NCI-H2196 treated with DMSO at 0.1 percent for 48 hours (cell line): ENCODE measurements around the gene RHBDF1.
"Not testable (repeated sequence)": the region's sequence is repeated elsewhere in the genome, so short reads cannot be mapped to it uniquely, and the experiment has no call there.

Source experiments
- DNase-seq: peaks from one replicate; lab custom pipeline; 2025; ENCODE audit not compliant: unreplicated experiment; lab: John Stamatoyannopoulos, UW

The RHBDF1 gene

DNA sequence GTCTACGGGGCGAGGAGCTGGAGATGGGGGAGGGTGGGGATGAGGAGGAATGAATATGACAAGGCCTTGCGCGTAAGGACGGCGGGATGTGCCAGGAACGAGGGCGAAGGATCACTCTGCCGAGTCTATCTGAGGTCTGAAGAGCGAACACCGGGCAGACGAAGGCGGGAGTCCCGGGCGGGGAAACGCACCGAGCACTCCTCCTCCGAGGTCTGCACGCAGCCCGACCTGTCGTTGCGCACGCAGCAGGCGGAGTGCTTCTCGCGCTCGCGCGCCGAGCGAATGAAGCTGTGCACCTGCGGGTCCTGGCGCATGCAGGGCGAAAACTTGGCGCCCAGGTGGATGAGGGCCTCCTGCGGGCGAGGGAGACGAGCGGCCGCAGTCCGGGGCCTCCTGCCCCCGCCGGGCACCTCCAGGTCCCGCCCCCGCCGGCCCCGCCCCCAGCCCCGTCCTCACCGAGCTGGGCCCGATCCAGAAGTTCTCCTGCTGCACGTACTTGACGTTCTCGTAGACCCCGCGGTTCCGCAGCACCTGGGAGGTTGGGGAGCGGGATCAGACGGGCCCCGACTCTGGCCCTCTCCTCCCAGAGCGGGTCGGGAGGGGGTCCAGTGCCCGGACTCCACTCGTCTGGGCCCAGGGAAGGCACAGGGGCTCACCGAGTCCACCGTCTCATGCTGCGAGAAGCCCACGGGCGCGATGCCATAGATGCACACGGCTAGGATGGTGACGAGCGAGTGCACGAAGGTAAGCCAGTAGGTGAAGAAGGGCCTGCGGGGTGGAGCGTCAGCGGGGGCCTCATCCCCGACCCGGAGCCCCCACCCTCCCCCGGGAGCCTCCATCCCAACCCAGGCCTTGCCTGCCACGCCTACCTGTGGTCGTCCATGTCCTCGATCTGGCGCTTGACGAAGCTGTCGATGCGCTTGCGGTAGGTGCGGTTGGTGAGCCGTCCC is 11.2 kb downstream of the RHBDF1 start:
- DNase-seq = no peak

DNA sequence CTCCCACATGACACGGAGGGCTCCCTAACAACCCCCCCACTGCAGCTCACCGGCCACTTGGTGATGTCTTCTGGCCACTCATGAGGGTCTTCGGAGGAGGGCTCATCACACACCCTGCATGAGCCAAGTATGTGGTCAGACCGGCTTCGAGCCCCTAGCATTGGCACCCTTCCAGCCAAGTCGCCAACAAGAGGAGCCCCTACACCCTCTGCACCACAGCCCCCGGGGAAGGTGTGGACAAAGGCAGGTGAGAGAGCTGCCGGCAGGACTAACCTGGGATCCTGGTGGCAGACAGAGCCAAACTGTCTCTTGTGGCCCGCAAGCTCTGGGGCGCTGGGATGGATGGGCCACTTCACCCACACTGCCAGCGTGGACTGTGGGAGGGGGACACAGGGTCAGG is 12.3 kb downstream of the RHBDF1 start:
- no peak for DNase-seq

DNA sequence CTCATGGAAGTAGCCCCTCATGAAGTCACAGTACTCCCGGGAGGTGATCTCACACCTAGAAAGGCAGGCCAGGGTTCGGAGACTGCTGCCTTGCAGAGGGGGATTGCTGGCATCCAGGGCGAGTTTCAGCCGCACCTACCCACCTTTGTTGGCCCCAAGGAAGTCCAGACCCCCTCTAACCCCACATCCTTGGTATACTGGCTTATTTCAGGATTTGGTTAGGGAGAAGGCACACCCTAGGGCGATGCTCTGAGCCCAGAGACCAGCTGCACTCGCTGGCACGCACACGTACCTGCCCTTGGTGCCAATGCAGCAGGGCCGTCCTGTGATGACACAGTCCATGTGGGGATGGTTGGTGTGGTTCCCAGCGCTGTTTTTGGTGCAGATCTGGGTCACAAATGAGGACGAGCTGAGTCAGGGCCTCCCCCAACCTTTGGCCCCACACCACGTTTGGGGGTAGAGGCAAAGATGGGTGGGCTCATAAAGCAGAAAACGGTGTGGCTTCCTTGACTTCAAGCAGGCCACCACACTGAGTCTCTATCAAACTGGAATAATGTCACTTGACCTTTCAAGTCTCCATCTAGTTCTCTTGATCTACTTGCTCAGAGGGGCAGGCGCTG is 12.9 kb downstream of the RHBDF1 start:
- DNase-seq = no peak

DNA sequence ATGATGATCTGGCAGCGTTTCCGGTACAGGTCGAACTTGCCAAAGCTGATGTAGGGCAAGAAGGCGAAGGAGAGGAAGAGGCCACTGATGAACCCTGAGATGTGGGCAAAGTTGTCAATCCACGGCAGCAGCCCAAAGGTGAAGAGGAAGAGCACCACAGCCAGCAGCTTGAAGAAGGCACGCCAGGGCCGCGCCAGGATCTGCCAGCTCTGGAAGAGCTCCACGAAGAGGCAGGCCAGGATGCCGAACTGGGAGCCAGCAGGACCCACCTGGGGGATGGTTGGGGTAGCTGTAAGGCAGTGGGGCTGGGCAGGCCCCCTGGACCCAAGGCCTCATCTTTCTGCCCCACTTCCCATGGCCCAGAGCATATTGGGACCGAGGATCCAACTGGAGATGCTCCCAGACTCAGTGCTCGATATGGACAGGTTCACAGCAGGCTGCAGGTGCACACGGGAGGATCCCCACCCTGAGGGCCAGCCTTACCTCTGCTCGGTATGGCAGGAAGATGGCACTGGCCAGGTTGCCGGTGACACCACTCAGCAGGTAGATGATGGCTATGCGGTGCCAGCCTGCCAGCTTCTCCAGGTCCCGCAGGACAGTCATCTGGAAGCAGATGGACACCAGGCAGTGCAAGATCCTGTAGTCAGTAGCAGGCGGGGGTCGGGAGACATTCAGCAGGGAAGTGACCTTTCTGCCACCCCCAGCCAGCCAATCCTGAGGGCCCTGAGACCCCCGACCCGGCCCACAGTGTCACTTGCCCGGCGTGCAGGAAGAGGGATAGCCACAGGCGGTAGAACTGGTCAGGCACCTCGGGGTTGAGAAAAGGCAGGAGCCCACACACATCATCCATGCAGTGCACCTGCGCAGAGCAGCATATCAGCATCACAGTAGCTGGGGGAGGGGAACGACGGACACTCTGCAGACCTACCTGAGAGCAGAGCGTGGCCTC is 13.7 kb downstream of the RHBDF1 start:
- DNase-seq = no peak

DNA sequence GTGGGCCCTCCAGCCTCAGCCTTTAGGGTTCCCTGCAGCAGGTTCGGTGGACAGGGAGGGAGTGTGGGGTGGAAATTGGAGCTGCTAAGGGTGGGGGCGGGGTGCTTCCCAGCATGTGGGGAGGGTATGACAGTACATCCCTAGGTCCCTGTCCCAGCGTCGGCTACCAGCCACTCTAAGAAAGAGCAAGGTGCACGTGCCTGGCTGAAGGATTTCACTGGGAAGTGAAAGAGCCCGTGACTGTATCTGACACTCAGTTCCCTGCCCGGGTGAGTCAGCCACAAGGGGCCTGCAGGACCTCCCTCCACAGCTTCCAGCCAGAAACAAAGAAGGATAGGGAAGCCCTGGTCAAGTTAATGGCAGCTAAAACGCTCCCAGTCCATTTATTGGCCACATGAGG is 14.7 kb downstream of the RHBDF1 start:
- DNase-seq = no peak

DNA sequence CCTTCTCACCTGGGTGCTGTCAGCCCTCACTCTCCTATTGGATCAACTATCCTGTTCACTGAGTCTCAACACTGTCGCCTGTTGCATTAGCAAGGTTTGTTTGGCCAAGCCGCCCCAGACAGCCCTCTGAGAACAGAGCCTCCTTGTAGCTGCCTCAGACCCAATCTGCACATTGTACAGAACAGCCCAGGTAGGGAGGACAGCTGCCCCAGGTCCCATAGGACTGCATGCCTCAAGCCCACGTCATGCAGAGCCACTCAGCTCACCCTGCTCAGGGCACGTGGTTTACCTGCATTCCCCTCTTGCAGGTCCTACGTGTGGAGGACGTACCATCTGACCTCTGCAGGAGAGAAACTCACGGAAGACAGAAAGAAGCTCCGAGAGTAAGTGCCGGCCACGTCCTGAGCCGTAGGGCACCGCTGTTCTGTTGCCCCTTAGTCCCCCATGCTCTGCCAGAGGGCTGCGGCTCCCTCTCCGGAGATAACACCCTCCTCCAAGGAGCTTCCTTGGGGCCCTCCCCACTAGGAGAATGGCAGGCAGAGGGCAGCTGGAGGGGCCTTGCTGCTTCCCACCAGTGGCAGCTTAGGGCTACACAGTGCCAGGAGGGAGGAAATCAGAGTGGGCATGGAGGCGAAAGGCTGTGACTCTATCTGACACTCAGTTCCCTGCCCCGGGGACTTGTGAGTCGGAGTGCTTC is 16.1 kb downstream of the RHBDF1 start:
- DNase-seq = no peak

DNA sequence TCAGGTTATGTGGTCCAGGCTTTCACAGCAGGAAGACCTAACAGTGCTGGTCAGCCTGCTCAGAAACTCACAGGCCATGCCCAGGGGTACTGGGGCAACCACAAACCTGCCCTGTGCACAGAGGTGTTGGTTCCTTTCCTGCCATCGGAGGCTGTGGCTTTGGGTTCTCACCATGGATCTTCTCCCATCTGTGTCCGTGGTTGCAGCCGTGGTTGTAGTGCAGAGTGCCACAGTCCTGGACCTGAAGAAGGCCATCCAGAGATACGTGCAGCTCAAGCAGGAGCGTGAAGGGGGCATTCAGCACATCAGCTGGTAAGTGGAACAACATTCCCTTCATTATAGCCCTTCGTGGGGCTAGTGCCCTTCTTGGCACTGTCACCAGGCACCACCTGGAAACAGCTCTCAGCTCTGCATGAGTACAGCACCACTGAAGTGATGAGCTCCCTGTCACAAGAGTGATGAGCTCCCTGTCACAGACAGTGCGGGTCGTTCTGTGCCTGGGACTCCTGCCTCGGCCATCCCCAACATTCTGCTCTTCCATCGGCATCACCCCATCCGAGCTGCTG is 16.8 kb downstream of the RHBDF1 start:
- DNase-seq = no peak

DNA sequence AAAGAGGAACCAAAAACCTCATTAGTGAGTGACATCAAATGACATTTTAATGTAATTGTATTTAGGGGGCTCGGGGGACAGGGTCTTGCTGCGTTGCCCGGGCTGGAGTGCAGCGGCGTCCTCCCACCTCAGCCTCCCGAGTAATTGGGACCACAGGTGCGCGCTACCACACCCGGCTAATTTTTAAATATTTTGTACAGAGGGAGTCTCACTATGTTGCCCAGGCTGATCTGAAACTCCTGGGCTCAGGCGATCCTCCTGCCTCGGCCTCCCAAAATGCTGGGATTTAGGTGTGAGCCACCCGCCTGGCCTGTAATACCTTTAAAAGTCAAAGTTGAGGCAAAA is 18.2 kb downstream of the RHBDF1 start:
- DNase-seq = no peak

DNA sequence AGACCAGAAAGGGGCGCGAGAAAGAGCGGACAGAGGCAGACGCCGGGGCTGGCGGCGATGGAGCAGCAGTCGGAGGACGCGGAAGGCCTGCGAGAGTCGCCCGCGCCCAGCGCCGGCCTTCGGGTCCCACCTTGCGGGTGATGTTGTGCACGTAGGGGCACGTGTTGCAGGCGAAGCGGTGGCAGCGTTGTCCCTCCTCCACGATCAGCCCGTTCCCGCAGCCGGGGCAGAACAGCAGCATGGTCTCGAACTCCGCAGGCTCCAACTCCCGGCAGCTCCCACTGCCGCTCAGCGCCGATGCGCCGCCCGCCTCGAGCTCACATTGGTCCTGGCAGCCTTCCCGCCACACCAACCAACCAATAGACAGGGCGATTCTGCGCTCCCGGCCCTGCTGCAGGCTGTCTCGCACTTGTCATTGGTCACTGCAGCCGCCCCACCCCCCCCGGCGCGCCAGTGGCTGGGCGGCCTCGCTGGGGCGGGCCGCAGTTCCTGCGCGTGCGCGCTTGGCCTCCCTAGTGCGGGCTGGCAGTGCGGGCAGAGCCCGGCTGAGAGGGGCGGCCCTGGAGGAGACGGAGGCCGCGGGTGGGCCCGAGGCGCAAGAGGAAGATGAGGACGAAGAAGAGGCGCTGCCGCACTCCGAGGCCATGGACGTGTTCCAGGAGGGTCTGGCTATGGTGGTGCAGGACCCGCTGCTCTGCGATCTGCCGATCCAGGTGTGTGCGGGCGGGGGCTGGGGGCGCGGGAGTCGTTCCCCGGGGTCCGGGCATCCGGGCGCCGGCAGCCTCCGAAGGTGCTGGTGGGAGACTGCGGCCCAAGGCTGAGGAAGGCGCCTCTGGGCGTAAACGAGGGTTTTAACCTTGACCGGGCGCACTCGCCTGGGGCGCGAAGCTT is 18.8 kb downstream of the RHBDF1 start, which contains the start of the genes POLR3K and SNRNP25:
POLR3K (minus strand) TSS at position 263 of the 891 bp plus-strand sequence; CDS start at position 241, 22 bp downstream.
SNRNP25 (plus strand) TSS at position 483 of the 891 bp plus-strand sequence; CDS start at position 672, 189 bp downstream.
- peak; percentile 96 for DNase-seq

DNA sequence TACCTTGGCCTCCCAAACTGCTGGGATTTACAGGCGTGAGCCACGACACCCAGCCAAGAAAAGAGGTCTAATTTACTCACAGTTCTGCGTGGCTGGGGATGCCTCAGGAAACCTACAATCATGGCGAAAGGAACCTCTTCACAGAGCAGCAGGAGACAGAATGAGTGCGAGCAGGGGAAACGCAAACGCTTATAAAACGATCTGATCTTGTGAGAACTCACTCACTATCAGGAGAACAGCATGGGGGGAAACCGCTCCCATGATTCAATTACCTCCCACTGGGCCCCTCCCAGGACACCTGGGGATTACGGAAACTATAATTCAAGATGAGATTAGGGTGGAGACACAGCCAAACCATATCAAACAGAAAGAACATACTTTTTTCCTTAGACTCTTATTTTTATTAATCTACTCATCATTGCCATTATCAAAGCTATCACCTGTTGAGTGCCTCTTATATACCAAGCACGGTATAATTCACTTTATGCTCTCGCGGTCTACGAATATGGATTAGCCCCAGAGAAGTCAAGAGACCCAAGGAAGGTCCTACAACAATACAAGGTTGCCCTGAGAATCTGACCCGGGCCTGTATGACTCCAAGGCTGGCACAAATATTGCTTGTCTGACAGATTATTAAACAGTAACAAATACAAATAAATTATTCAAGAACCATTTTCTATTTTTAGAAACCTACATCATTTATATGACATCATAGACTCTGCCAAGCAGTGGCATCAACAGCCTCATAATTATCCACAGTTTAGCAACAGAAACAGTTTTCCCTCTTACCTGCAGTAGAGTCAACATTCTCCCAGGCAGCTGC is 21.5 kb downstream of the RHBDF1 start:
- DNase-seq = no peak

DNA sequence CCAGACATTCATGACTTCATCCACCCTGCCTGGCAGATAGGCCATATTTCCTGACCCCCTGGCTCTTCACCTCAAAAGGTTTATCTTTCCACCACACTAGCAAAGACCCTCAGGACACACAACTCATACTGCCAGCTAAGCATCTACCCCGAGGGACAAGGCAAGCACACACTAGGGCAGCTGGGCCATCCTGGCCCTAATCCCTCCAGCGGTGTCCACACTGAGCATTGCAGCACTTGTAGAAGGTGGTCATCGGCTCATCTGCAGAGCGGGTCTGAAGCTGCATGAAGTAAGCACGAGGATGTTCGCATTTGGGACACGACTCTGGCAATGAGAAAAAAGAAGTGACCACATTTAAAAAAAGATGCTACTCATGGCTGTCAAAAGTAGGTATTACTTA is 25.2 kb downstream of the RHBDF1 start:
- DNase-seq = no peak

DNA sequence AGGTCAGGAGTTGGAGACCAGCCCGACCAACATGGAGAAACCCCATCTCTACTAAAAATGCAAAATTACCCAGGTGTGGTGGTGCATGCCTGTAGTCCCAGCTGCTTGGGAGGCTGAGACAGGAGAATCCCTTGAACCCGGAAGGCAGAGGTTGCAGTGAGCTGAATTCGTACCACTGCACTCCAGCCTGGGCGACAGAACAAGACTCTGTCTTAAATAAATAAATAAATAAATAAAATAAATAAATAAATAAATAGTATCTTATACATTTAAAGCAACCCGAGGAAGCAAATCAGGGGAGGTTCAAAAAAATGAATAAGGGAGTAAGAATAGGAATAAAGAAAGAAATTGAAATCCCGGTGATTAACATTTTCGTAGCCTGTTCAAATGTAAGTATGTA is 25.9 kb downstream of the RHBDF1 start:
- not testable (repeated sequence) for DNase-seq

DNA sequence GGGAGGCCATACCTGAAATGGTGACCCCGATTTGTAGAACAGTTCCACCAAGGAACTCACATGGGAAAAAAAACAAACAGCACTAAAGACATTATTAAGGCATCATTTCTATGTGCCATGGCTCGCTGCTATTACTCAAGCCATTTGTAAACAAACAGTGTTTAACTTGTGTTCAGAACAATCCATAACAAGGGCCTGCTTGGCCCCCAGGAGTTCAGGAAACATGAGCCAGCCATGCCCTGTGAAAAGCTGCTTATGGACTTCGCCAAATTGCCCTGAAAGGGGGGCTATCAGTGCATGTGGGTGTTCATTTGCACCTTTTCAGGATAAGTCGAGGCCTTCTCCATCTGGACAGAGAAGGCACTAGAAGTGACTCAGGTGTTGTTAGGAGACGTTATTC is 27.0 kb downstream of the RHBDF1 start:
- DNase-seq = no peak

DNA sequence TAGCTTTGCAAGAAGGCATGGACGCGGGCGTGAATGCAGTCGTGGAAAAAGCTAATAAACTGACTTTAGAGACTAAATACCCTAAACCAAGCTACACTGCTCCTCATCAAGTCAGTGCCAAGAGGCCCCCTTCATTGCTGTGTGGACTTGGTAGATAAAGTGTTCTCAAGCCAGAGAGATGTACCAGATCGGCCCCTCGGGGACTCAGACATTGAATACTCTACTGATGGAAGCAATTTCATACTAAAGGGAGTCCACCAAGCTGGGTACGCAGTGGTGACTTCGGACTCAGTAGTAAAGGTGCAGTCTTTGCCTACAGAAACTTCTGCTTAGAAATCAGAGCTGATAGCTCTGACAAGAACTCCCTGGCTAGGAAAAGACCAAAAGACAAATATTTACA is 27.8 kb downstream of the RHBDF1 start:
- DNase-seq = no peak

DNA sequence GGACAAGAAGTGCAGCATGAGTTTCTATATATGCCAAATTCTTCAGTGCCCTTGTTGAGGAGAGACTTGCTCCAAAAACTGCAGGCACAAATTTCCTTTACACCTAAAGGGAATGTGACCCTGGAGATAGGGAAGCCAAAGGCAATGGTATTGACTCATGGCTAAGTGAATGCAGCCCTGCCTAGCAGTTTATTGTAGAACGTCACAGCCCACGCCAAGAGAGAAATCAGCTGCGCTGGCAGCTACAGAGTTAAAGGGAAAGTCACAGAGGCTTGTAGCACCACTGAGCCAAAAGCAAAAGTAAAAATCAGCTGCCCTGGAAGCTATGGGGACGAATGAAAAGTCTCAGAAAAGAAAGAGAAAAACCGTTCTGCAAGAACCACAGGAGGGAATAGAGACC is 29.1 kb downstream of the RHBDF1 start:
- DNase-seq = no peak

DNA sequence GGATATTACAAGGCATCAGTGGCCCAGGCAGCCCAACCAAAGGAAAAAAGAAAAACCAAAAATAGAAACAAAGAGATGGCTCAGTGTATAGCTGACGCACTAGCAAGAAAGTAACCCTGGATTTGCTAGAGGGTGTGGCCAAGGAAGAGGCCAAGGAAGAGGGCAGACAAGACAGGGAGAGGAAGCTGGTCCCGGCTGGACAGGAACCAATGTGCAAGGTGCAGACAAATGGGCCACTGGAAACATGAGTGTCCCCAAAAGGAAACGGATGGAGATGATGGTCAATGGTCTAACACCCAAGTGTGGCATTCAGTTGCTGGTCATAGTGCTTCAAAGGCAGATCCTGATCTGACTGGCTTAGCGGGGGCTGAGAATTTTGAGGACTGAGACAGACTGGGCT is 29.7 kb downstream of the RHBDF1 start:
- DNase-seq = no peak

DNA sequence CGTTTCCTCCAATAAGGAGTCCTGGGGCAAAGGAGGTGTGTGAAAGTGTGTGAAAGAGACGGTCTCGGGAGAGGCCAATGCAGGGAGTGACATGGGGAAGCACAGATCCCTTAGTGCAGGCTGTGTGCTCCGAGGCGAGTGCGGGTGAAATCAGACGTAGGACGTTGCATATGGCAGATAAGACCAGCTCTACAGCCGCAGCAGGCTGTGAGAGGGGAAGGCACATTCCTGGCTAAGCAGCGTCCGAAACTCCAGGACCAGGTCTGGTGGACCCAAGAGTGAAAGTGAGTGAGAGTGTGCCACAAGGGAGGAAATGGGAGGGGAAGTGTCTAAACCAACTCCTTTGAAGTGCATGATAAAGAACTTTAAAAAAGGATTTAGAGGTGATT is 30.4 kb downstream of the RHBDF1 start:
- no peak for DNase-seq

DNA sequence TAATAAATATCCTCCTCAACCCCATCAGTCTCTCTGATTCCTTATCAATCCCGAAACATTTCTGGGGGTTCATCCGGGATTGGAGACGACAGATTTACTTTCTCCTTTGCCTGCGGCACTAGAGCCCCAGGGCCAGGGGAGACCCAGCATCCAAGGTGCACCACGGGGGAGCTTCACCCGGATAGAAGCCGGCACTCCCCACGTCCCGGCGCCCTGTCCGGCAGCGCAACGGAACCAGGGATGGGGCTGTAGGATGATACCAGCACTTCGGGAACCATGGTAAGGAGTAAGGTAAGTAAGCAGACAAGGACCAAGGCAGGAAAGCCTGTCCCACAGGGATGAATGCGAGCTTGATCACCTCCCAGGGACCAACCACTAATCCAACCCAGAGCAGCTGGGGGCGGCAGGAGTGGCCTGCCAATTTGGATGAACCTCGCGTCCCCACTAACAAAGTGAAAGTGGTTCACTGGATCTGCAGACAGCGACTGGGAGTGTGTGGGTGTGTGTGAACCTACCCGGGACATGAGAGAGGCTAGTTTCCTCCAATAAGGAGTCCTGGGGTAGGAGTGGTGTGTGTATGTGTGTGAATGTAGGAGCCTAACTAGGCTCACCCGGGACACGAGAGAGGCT is 30.9 kb downstream of the RHBDF1 start:
- no peak for DNase-seq
